Activated B cell treated with CpG ODN at 0.5 μM for 24 hours (primary cell): ENCODE results near the gene ABLIM2. TPM values are rescaled to one million over a fixed set of nuclear protein-coding genes. Genes with fewer than 3 reads are reported as not detected.

Experiments
- ATAC-seq: fragments of 200-7000 bp; cut with Tn5 transposase; one replicate; pipeline ENCODE4 v1.10.0; 2021; ENCODE audit warnings: low read depth, mild to moderate bottlenecking, moderate library complexity
- CTCF ChIA-PET: fragments of 350-600 bp; sonication (Branson Sonifier 250); formaldehyde crosslinking; loops from one replicate; lab custom pipeline; 2021; ENCODE audit warnings: antibody characterized with exemption; lab: Charles Lee
- POLR2A ChIA-PET: fragments of 350-600 bp; sonication (Branson Sonifier 250); formaldehyde crosslinking; loops from one replicate; lab custom pipeline; 2021; ENCODE audit warnings: antibody characterized with exemption; lab: Charles Lee
- DNase-seq: peaks from one replicate; pipeline ENCODE4 v3.0.0; 2022
- H3K27ac Mint-ChIP-seq: one replicate; pipeline ENCODE4 v1.8.0; 2020; ENCODE audit warnings: mixed read lengths
- H3K27me3 Mint-ChIP-seq: one replicate; pipeline ENCODE4 v1.8.0; 2021; ENCODE audit warnings: mixed read lengths
- H3K36me3 Mint-ChIP-seq: one replicate; pipeline ENCODE4 v1.8.0; 2021; ENCODE audit warnings: low read depth, mixed read lengths
- H3K4me1 Mint-ChIP-seq: one replicate; pipeline ENCODE4 v1.8.0; 2021; ENCODE audit warnings: mixed read lengths
- H3K4me3 Mint-ChIP-seq: one replicate; pipeline ENCODE4 v1.8.0; 2020; ENCODE audit warnings: mild to moderate bottlenecking, mixed read lengths
- H3K9me3 Mint-ChIP-seq: one replicate; pipeline ENCODE4 v1.8.0; 2020; ENCODE audit warnings: mixed read lengths
- intact Hi-C: fragments of 100-400 bp; cut with micrococcal nuclease; formaldehyde crosslinking; loops from one replicate; pipeline ENCODE4 v1.15.1; 2024
- total RNA-seq: library from RNA; stranded (reverse); gene quantifications from 2 replicates; pipeline ENCODE4 v1.2.3, GENCODE V29; 2022
- TF ChIP-seq, protein P1 (sequence below): fragments of 200-600 bp; IDR thresholded peaks from one replicate; pipeline ENCODE4 v1.8.0; 2022; ENCODE audit warnings: antibody characterized with exemption, mild to moderate bottlenecking

The ABLIM2 gene
- total RNA-seq, 1 donor from 2014 or later, result 5.2 TPM

GRCh38 chr4:8188743-8189550 is 30.3 kb upstream of the ABLIM2 start:
- ATAC-seq (no peak), DNase-seq (no peak)
- H3K4me1 Mint-ChIP-seq, result peaks cover 26% of the 10 kb centered on the region
- TF ChIP-seq, protein P1, sequence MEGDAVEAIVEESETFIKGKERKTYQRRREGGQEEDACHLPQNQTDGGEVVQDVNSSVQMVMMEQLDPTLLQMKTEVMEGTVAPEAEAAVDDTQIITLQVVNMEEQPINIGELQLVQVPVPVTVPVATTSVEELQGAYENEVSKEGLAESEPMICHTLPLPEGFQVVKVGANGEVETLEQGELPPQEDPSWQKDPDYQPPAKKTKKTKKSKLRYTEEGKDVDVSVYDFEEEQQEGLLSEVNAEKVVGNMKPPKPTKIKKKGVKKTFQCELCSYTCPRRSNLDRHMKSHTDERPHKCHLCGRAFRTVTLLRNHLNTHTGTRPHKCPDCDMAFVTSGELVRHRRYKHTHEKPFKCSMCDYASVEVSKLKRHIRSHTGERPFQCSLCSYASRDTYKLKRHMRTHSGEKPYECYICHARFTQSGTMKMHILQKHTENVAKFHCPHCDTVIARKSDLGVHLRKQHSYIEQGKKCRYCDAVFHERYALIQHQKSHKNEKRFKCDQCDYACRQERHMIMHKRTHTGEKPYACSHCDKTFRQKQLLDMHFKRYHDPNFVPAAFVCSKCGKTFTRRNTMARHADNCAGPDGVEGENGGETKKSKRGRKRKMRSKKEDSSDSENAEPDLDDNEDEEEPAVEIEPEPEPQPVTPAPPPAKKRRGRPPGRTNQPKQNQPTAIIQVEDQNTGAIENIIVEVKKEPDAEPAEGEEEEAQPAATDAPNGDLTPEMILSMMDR, result no peak
- H3K36me3 Mint-ChIP-seq, result no peaks in the 10 kb centered on the region
- no peak overlapping the region for H3K27ac Mint-ChIP-seq
- CTCF ChIA-PET, result interaction anchor here (1.0 kb wide), 1 partner anchor 385 kb away, joined by 3 read pairs; no protein-coding TSS in a partner anchor
- intact Hi-C loops, result no loop called here
- POLR2A ChIA-PET, result no interaction called here
- no peak overlapping the region for H3K4me3 Mint-ChIP-seq
- no peaks in the 10 kb centered on the region for H3K9me3 Mint-ChIP-seq
- H3K27me3 Mint-ChIP-seq, result peaks cover 2% of the 10 kb centered on the region

- Mint-ChIP-seq H3K27ac (no peak overlapping the region), H3K4me1 (peaks cover 20% of the 10 kb centered on the region), H3K9me3 (no peaks in the 10 kb centered on the region), H3K27me3 (peaks cover 2% of the 10 kb centered on the region), H3K36me3 (no peaks in the 10 kb centered on the region), H3K4me3 (no peak overlapping the region)
- ChIA-PET POLR2A (interaction anchor here (1.2 kb wide), 1 partner anchor 11 kb away, joined by 6 read pairs; the partner anchor contains the start of gene SH3TC1), CTCF (interaction anchor here (1.0 kb wide), 2 partner anchors 11 to 384 kb away, joined by 3 read pairs; no protein-coding TSS in a partner anchor)
- no peak for DNase-seq
- no peak for ATAC-seq
- TF ChIP-seq, protein P1, result no peak
- intact Hi-C loops, result no loop called here
These were observed 29.5 kb upstream of the ABLIM2 start for GRCh38 chr4:8188085-8188484.

GRCh38 chr4:8185930-8186329 is 27.3 kb upstream of the ABLIM2 start:
- ATAC-seq, result no peak
- intact Hi-C loops, result no loop called here
- Mint-ChIP-seq H3K27me3 (peaks cover 2% of the 10 kb centered on the region), H3K36me3 (no peaks in the 10 kb centered on the region), H3K9me3 (no peaks in the 10 kb centered on the region), H3K4me1 (peaks cover 5% of the 10 kb centered on the region), H3K27ac (no peak overlapping the region), H3K4me3 (no peak overlapping the region)
- DNase-seq, result no peak
- CTCF ChIA-PET, result interaction anchor here (1.2 kb wide), 1 partner anchor 9 kb away, joined by 4 read pairs; no protein-coding TSS in a partner anchor
- TF ChIP-seq, protein P1, result no peak
- POLR2A ChIA-PET, result no interaction called here

- POLR2A ChIA-PET, result no interaction called here
- no peak overlapping the region for H3K4me3 Mint-ChIP-seq
- TF ChIP-seq, protein P1, result no peak
- CTCF ChIA-PET, result interaction anchor here (1.2 kb wide), 1 partner anchor 8 kb away, joined by 4 read pairs; no protein-coding TSS in a partner anchor
- H3K4me1 Mint-ChIP-seq, result peaks cover 3% of the 10 kb centered on the region
- H3K27me3 Mint-ChIP-seq, result peaks cover 2% of the 10 kb centered on the region
- ATAC-seq (no peak), DNase-seq (no peak)
- H3K27ac Mint-ChIP-seq, result no peak overlapping the region
- H3K9me3 Mint-ChIP-seq, result no peaks in the 10 kb centered on the region
- H3K36me3 Mint-ChIP-seq, result no peaks in the 10 kb centered on the region
- intact Hi-C loops, result no loop called here
These were observed 26.7 kb upstream of the ABLIM2 start for GRCh38 chr4:8185295-8185694.

- H3K4me1 Mint-ChIP-seq, result no peaks in the 10 kb centered on the region
- DNase-seq, result no peak
- no peak overlapping the region for H3K27ac Mint-ChIP-seq
- ChIA-PET POLR2A (interaction anchor here (0.8 kb wide), 1 partner anchor 19 kb away, joined by 3 read pairs; no protein-coding TSS in a partner anchor), CTCF (no interaction called here)
- no peak for ATAC-seq
- H3K27me3 Mint-ChIP-seq, result no peaks in the 10 kb centered on the region
- H3K36me3 Mint-ChIP-seq, result no peaks in the 10 kb centered on the region
- no peak overlapping the region for H3K4me3 Mint-ChIP-seq
- intact Hi-C loops, result no loop called here
- no peaks in the 10 kb centered on the region for H3K9me3 Mint-ChIP-seq
- TF ChIP-seq, protein P1, result no peak
These were observed 25.4 kb upstream of the ABLIM2 start for GRCh38 chr4:8184061-8184460.
